H9 (cell line): Measurements from ENCODE around the gene NKAIN4. TPM values are rescaled to one million over a fixed set of nuclear protein-coding genes. Genes with fewer than 3 reads are reported as not detected.

Source experiments
- DNase-seq: peaks from one replicate; pipeline ENCODE4 v3.0.0-alpha.2; 2017
- H2AFZ ChIP-seq: one replicate; pipeline ENCODE4 v1.6.1; 2013; ENCODE audit warnings: mild to moderate bottlenecking, low read length, control low read depth, moderate library complexity
- H2AK5ac ChIP-seq: 2 replicates; pipeline ENCODE4 v1.6.1; 2013; ENCODE audit warnings: low read length, control low read depth, mixed read lengths; ENCODE audit not compliant: insufficient read length
- H2BK120ac ChIP-seq: one replicate; pipeline ENCODE4 v1.6.1; 2013; ENCODE audit warnings: low read depth, mild to moderate bottlenecking, low read length, control low read depth, inconsistent platforms; ENCODE audit not compliant: poor library complexity, severe bottlenecking
- H2BK12ac ChIP-seq: 2 replicates; pipeline ENCODE4 v1.6.1; 2013; ENCODE audit warnings: low read length, control low read depth, mixed read lengths, low read depth; ENCODE audit not compliant: insufficient read length
- H2BK15ac ChIP-seq: 2 replicates; pipeline ENCODE4 v1.6.1; 2013; ENCODE audit warnings: low read depth, low read length, control low read depth
- H2BK20ac ChIP-seq: one replicate; pipeline ENCODE4 v1.6.1; 2013; ENCODE audit warnings: low read depth, mild to moderate bottlenecking, low read length, control low read depth, inconsistent platforms; ENCODE audit not compliant: poor library complexity, severe bottlenecking
- H2BK5ac ChIP-seq: 2 replicates; pipeline ENCODE4 v1.6.1; 2013; ENCODE audit warnings: low read length, control low read depth, mixed read lengths; ENCODE audit not compliant: insufficient read length
- H3K14ac ChIP-seq: 2 replicates; pipeline ENCODE4 v1.6.1; 2013; ENCODE audit warnings: low read length, control low read depth; ENCODE audit not compliant: insufficient read depth
- H3K18ac ChIP-seq: 2 replicates; pipeline ENCODE4 v1.6.1; 2013; ENCODE audit warnings: low read depth, mild to moderate bottlenecking, mixed read lengths, low read length, control low read depth; ENCODE audit not compliant: insufficient read length
- H3K23ac ChIP-seq: 2 replicates; pipeline ENCODE4 v1.6.1; 2013; ENCODE audit warnings: low read length, control low read depth, mixed read lengths, low read depth; ENCODE audit not compliant: insufficient read length
- H3K23me2 ChIP-seq: 2 replicates; pipeline ENCODE4 v1.6.1; 2013; ENCODE audit warnings: low read depth, mild to moderate bottlenecking, mixed read lengths, low read length, control low read depth; ENCODE audit not compliant: insufficient read length, poor library complexity, severe bottlenecking
- H3K27ac ChIP-seq: 2 replicates; pipeline ENCODE4 v1.5.1; 2013; ENCODE audit warnings: low read length, control low read depth, mixed read lengths, low read depth; ENCODE audit not compliant: insufficient read length
- H3K27me3 ChIP-seq: 2 replicates; pipeline ENCODE4 v1.6.1; 2013; ENCODE audit warnings: low read length, control low read depth, inconsistent platforms; ENCODE audit not compliant: insufficient read depth
- H3K4ac ChIP-seq: 2 replicates; pipeline ENCODE4 v1.6.1; 2013; ENCODE audit warnings: low read depth, mild to moderate bottlenecking, control low read depth, inconsistent platforms, low read length, moderate library complexity
- H3K4me1 ChIP-seq: 2 replicates; pipeline ENCODE4 v1.6.1; 2013; ENCODE audit warnings: low read length, control low read depth, inconsistent platforms; ENCODE audit not compliant: insufficient read depth
- H3K4me2 ChIP-seq: 2 replicates; pipeline ENCODE4 v1.6.1; 2013; ENCODE audit warnings: low read length, control low read depth, mixed read lengths; ENCODE audit not compliant: insufficient read length, insufficient read depth
- H3K56ac ChIP-seq: 2 replicates; pipeline ENCODE4 v1.6.1; 2013; ENCODE audit warnings: low read depth, mild to moderate bottlenecking, mixed read lengths, low read length, control low read depth; ENCODE audit not compliant: insufficient read length
- H3K79me1 ChIP-seq: 2 replicates; pipeline ENCODE4 v1.6.1; 2013; ENCODE audit warnings: low read depth, mild to moderate bottlenecking, moderate library complexity, low read length, control low read depth, inconsistent platforms; ENCODE audit not compliant: insufficient read depth, poor library complexity, severe bottlenecking
- H3K79me2 ChIP-seq: 2 replicates; pipeline ENCODE4 v1.6.1; 2013; ENCODE audit warnings: low read length, control low read depth, inconsistent platforms; ENCODE audit not compliant: insufficient read depth
- H3K9ac ChIP-seq: 2 replicates; pipeline ENCODE4 v1.6.1; 2013; ENCODE audit warnings: low read length, control low read depth, mixed read lengths; ENCODE audit not compliant: insufficient read length; ENCODE audit errors: extremely low read depth
- H3K9me3 ChIP-seq: one replicate; pipeline ENCODE4 v1.6.1; 2013; ENCODE audit warnings: low read depth, low read length, inconsistent platforms; ENCODE audit not compliant: control insufficient read depth
- H3T11ph ChIP-seq: one replicate; pipeline ENCODE4 v1.6.1; 2013; ENCODE audit warnings: mild to moderate bottlenecking, low read length, control low read depth, inconsistent platforms
- H4K20me1 ChIP-seq: one replicate; pipeline ENCODE4 v1.6.1; 2013; ENCODE audit not compliant: control insufficient read depth, insufficient read length, insufficient read depth
- H4K5ac ChIP-seq: 2 replicates; pipeline ENCODE4 v1.6.1; 2013; ENCODE audit warnings: low read depth, mild to moderate bottlenecking, mixed read lengths, low read length, control low read depth; ENCODE audit not compliant: insufficient read length
- H4K8ac ChIP-seq: replicated peaks from 2 replicates; pipeline ENCODE4 v1.6.1; 2013; ENCODE audit warnings: low read length, control low read depth, mixed read lengths, low read depth; ENCODE audit not compliant: insufficient read length
- H4K91ac ChIP-seq: 2 replicates; pipeline ENCODE4 v1.6.1; 2013; ENCODE audit warnings: low read depth, mild to moderate bottlenecking, moderate library complexity, mixed read lengths, low read length, control low read depth; ENCODE audit not compliant: insufficient read length
- H3K27ac Mint-ChIP-seq, 3 experiments: 2 replicates in 2 of 3; 3 replicates in 1 of 3; pipeline ENCODE4 v1.8.0; 2020 to 2021; ENCODE audit warnings: mixed read lengths in 3 of 3, mild to moderate bottlenecking in 1 of 3, moderate library complexity in 1 of 3
- H3K27me3 Mint-ChIP-seq: 2 replicates; pipeline ENCODE4 v1.8.0; 2021; ENCODE audit warnings: low read depth, mild to moderate bottlenecking, moderate library complexity, mixed read lengths
- H3K36me3 Mint-ChIP-seq, 3 experiments: 2 replicates in 2 of 3; 3 replicates in 1 of 3; pipeline ENCODE4 v1.8.0; 2020 to 2021; ENCODE audit warnings: low read depth in 3 of 3, mixed read lengths in 3 of 3; ENCODE audit not compliant: insufficient read depth in 1 of 3
- H3K4me1 Mint-ChIP-seq, 2 experiments: 2 replicates each; pipeline ENCODE4 v1.8.0; 2020; ENCODE audit warnings: mixed read lengths in 2 of 2
- H3K4me3 Mint-ChIP-seq, 2 experiments: 2 replicates in 1 of 2; 3 replicates in 1 of 2; pipeline ENCODE4 v1.8.0; 2020 to 2021; ENCODE audit warnings: mild to moderate bottlenecking in 2 of 2, mixed read lengths in 2 of 2, moderate library complexity in 1 of 2
- H3K9me3 Mint-ChIP-seq, 2 experiments: 2 replicates in 1 of 2; 3 replicates in 1 of 2; pipeline ENCODE4 v1.8.0; 2020; ENCODE audit warnings: mild to moderate bottlenecking in 2 of 2, mixed read lengths in 2 of 2, moderate library complexity in 1 of 2
- CTCF ChIP-seq: fragments of 200-600 bp; sonication (generic); conservative IDR thresholded peaks from 3 replicates; pipeline ENCODE4 v1.8.0; 2021; ENCODE audit warnings: antibody characterized with exemption, mild to moderate bottlenecking
- WGBS: extraction: QIAGEN DNeasy Blood & Tissue Kit; methylation state at CpG from one replicate; pipeline ENCODE4 v1.1.7; 2013; ENCODE audit warnings: missing lambda C conversion rate, low lambda C conversion rate, mixed read lengths; ENCODE audit not compliant: insufficient read length; ENCODE audit errors: extremely low coverage; 5-methylcytosine and 5-hydroxymethylcytosine counted together
- total RNA-seq: library from RNA; stranded (reverse); gene quantifications from 2 replicates; pipeline ENCODE4 v1.2.1, GENCODE V29; 2021

NKAIN4 gene
- total RNA-seq, 1 experiment from 2014 or later: 20.9 TPM

- no peaks in the 10 kb centered on the region for H3K27me3 ChIP-seq
- no peaks in the 10 kb centered on the region for H3K79me2 ChIP-seq
- no peak overlapping the region for H3K56ac ChIP-seq
- H3K14ac ChIP-seq: no peak overlapping the region; the same call in 1 of the 2 replicates
- no peak overlapping the region for H2AK5ac ChIP-seq
- no peak overlapping the region for H4K5ac ChIP-seq
- H3T11ph ChIP-seq: no peak overlapping the region
- peaks cover 2% of the 10 kb centered on the region for H3K27me3 Mint-ChIP-seq
- no peak overlapping the region for H3K23ac ChIP-seq
- H4K91ac ChIP-seq: no peak overlapping the region
- no peak overlapping the region for H2BK20ac ChIP-seq
- no peak overlapping the region for H2BK12ac ChIP-seq
- no peak for TF ChIP-seq CTCF
- H4K20me1 ChIP-seq: no peaks in the 10 kb centered on the region
- no peak overlapping the region for H3K4ac ChIP-seq
- H3K18ac ChIP-seq: no peak overlapping the region
- H3K9ac ChIP-seq: no peak overlapping the region
- no peaks in the 10 kb centered on the region for H3K9me3 ChIP-seq
- H3K23me2 ChIP-seq: no peaks in the 10 kb centered on the region
- no peak overlapping the region for H2BK120ac ChIP-seq
- no peak overlapping the region for H4K8ac ChIP-seq
- H3K4me3 Mint-ChIP-seq: no peak overlapping the region
- peaks cover 2% of the 10 kb centered on the region; the same call in 1 of the 2 replicates for H3K4me1 ChIP-seq
- H3K79me1 ChIP-seq: no peaks in the 10 kb centered on the region
- H3K36me3 Mint-ChIP-seq: no peaks in the 10 kb centered on the region
- no peak overlapping the region for H3K27ac Mint-ChIP-seq
- whole genome bisulfite sequencing: no CpG with 5 or more reads among the region's 16 CpGs
- H3K27ac ChIP-seq: no peak overlapping the region
- DNase-seq: no peak
- H2BK5ac ChIP-seq: no peak overlapping the region
- H2AFZ ChIP-seq: no peak overlapping the region
- no peak overlapping the region for H2BK15ac ChIP-seq
- H3K4me1 Mint-ChIP-seq: peaks cover 3 to 12% of the 10 kb centered on the region in 2 experiments
- H3K9me3 Mint-ChIP-seq: no peaks in the 10 kb centered on the region
- no peak overlapping the region for H3K4me2 ChIP-seq
Measured at GRCh38 chr20:63238514-63239125, 15.6 kb downstream of the NKAIN4 start.
